Measurements from ENCODE around the gene PACRG.

The PACRG gene

DNA sequence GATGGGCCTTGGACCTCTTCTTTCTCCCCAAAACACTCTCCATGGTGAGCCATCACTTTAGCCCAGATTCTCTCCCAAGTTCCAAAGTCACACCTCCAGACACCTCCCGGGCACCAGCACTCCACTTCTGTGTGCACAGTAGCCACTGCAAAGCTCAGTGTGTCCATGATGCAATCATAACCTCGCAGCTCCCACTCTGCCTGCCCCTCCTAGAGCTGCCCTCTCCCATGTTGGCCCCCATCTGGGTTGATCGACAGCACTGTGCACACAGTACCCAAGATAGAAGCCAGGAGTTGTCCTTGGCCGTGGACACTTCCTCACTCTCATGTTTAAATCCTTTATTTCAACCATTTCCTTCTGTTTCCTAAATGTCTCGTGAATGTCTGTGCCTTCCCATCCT, 293.3 kb downstream of the PACRG start:
- DNase-seq, result no peak

DNA sequence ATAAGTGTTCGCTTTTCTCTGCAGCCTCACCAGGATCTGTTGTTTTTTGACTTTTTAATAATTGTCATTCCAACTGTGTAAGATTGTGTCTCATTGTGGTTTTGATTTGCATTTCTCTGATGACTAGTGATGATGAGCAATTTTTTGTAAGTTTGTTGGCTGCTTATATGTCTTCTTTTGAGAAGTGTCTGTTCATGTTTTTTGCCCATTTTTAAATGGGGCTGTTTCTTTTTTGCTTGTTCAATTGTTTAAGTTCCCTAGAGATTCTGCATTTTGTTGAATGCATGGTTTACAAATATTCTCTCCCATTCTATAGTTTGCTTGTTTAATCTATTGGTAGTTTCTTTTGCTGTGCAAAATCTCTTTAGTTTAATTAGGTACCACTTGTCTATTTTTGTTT, 295.9 kb downstream of the PACRG start:
- DNase-seq, result no peak

DNA sequence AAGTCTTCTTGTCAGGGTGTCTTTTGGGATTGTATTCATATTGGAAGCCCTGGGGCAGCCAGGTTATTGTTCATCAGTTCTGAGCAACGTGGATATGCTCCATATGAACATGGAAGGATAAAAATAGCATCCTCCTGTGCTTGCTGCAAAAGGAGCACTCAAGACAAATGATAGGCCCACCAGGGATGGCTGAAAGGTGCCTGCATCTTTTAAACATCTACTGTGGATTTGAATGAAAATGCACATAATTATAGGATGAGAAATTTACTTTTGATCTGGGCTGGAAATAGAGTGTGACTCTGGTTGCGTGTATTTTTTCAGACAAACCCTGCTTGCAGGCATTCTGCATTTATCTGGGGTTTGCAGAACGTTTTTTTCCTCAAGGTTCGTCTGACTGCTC, 299.1 kb downstream of the PACRG start:
- DNase-seq, result no peak

DNA sequence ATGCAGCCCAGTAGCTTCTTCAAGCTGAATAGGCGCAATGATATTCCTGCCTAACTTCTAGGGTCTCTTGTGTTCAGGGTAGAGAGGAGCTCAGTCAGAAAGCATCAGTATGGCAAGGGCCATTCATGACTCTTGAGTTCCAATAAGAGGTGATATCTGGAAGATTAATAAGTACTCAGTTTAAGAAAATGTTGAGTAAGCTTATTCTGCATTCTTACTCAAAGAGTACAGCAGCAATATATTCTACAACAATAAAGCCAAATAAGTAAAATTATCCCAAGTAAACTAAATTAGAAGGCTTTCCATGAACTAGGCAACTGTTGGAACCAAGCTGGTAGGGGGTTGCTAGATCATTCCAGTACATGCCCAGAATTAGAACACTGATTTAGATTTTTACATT, 303.2 kb downstream of the PACRG start:
- no peak for DNase-seq

DNA sequence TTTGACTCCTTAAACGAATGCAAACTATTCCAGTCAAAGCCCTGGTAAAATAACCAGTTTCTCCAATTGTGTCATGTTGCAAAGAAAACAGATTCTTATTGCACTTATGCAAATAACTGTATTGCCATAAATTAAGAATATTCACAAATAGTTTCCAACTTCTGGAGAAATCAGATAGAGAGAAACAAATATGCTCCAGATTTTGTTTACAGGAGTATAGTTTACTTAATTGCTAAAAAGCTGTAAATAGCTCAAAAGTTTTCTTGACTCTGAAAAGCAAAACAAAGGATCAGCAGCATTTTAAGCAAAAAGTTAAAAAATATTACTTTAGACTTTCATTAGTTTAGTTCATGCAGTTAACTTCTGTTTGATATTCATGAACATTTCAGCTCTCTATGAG, 304.2 kb downstream of the PACRG start:
- no peak for DNase-seq

DNA sequence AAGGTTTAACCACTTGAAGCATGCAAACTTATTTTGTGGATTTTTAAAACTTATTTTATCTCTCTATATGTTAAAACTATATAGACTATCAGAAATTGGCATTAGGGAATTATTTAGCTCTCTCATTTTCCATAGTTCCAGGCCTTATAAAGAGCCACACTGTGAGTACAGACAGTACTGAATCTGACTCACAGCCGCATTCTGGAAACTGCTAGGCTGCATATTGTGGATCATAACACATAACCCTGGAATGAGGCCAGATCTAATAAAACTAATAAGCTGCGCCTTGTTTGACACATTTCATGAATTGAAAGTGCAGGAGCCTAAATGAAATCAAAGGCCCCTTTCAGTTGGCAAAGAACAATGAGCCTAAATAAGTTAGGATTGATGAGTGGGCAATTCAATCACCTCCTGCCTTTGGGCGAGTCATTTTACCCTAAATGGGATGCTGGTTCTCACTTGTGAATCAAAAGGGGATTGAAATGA, 308.4 kb downstream of the PACRG start:
- DNase-seq, result no peak

DNA sequence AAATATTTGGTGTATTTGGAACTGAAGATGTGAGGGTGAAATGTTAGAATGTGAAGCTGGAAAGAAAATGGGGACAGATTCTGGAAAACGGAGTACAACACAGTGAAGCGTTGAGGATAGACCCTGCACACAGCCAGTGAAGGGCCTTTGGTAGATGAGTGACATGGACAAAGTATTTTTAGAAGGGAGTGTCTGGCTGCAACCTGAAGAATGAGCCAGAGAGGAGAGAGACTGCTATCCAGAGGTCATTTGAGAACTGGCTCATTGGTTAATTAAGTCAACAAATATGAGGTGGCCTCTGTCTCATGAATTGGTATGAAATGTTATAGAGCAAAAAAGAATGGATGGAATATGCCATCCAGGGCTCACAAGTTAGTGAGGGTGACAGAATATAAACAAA, 310.5 kb downstream of the PACRG start:
- DNase-seq, result no peak

DNA sequence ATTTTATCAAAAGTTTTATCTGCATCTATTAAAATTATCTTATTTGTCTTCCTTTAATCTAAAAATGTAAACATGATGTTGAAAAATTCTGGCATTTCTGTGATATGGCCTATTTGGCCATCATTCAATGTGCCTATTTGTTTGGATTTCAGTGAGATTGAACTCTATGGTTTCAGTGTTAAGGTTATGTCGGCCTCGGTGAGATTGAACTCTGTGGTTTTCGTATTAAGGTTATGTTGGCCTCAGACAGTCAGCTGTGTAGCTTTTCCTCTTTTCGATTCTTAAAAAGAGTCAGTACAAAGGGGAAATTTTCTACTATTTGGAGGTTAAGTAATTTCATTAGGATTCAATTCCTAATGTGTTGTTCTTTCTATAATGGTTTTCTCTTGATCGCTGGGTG, 320.6 kb downstream of the PACRG start:
- no peak for DNase-seq

DNA sequence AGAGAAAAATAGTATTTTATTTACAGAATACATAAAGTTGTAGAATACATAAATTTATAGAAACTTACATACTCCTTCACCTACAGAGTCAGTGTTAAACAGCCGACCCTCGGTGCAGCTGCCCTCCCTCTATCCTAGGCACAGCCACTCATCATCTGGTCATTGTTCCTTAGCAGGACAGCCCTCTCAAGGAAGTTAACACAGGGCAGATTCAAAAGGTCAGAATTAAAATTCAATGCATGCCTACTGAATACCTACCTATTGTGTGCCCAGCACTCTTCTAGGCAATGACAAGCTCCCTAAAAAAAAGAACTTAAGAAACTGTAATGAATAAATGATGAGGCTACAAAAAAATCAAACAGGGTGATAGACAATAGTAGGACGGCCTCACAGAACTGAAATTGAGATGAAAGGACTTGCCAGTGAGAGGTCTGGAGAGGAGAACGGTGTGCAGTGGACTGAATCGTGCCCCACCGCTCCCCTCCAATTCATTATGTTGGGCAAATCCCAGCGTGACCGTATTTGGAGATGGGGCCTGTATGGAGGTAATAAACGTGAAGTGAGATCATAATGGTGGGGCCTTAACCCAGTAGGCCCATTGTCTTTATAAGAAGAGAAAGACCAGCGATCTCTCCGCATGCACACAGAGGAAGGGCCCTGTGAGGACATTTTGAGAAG, 326.0 kb downstream of the PACRG start:
- no peak for DNase-seq

DNA sequence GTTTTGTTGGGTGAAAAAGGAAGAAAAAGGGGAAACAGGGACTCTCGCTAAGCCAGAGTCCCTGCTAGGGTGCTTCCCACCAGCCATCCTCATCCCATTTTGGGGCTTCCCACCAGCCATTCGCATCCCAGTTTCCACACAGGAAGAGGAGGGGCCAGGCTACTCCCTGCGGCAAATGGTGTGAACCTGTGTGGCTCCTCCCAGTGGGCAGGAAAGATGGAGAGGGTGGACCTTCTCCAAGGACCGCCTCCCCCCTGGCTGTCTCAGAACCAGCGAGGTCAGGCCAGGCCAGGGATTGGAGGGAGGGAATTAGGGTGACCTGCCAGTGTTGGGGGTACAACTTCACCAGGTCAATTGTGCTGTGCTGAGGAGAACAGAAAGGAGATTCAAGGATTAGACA, 326.9 kb downstream of the PACRG start:
- DNase-seq, result no peak

DNA sequence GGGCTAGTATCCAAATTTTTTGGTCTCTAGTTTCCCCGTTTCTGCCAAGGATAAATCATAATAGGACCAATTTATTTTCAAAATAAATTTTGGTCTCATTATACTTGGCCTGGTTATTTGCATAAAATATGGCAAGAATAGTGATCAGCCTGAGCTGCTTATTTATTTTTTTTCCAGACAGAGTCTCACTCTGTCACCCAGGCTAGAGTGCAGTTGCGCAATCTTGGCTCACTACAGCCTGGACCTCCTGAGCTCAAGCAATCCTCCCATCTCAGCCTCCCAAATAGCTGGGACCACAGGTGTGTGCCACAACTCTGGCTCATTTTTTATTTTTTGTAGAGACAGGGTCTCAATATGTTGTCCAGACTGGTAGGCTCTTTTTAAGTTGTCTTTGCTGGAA, 329.5 kb downstream of the PACRG start:
- no peak for DNase-seq

DNA sequence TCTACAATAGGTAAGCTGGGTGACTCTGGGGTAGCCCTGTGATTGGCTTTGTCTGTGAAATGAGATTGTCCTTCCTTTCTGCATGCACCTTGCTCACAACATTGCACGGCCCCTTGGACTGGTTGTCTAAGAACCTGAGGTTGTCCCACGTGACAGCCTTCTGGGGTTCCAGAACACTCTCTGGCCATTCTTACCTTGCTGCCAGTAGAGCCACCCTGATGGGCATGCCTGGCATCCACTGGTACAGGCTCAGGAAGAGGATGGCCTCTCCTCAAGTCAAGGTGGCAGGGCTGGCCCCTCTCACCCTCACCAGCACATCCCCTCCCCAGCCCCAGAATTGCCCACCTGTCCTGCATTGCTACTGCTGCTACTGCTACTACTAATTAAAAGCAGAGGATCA, 335.0 kb downstream of the PACRG start:
- DNase-seq, result no peak

DNA sequence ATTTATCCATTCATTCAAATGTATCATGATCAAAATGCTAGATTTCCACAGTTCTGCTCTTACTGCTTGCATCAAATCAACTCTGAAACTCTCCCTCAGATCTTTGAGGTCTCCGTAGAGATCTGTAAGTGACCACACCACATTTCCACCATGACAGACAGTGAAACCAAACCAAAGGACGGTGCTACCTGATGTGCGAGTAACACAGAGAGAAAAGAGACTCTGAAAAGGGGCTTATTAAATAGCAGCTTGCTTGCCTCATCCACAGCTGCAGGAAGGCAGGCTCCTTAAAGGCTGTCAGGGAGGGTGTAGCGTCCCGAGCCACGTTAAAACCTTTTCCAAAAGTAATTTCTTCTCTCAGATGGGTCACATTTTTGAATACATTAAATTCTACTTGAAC, 335.8 kb downstream of the PACRG start:
- DNase-seq, result no peak

DNA sequence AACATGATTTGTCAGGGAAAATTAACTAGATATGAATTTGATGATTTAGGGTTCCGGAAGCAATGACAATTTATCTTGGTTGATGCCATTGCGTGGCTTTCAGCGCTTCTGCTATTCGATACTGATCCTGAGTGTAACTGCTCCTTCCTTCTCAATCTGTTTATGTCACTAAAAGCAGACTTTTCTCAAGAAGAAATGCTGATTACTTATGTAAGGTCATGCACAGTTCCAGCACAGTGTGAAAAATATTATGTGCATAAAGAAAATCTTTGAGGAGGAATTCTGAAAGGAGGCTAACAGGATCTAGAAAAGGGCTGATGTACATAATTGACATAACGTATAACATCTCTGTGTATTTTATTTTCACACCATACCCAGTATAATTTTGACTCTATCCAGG, 336.6 kb downstream of the PACRG start:
- DNase-seq, result no peak

DNA sequence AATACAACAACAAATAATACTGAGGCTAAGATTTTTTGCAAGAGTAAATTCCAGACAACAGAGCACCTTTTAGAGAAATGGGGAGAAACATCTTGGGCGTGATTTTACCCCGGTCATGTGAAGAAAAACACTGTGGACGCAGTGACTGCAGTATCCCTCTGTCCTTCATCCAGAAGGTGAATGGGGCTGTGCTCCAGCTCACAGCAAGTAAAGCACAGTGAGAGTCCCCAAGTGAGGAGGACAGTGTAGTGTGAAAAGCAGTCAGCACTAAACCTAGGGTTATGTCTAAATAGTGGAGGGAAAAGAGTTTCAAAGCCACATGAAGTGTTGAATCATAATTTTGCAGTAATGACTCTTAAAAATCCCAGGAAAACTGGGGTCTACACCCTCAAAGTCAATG, 338.4 kb downstream of the PACRG start:
- DNase-seq, result no peak

DNA sequence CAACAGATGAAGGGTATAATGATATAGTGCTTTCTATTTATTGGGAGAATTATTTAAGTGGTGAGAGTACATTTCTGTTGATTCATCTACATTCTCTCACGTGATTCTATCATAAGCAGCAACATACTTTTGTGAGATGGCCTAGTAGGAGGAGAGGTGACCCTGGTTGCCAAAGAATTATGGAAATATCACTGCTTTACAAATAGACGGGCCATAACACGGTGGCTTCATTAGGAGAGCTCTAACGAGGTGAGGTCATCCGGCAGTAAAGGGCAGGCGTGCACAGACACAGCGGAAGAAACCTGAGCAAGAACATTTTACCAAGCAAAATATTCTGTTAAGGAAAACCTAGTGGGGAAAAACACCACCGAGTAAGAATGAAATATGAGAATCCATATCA, 349.4 kb downstream of the PACRG start:
- DNase-seq, result no peak

DNA sequence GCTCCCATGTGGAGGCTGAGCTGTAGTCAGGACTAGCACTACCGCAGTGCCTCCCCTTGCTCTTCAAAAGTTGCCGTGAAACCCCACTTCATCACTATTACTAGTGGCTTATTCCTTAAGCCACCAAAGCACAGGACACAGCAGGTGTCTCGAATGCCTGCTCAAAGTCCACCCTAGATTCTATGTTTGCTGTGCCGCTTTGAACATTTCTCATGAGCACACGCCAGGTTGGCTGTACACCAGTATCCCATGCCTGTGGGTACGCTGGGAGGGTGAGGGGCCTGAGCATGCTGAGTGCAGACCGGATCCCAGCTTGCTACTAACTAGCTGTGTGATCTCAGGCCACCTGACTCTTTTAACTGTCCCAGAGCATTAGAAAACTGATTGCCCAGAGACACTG, 350.9 kb downstream of the PACRG start:
- DNase-seq, result no peak

DNA sequence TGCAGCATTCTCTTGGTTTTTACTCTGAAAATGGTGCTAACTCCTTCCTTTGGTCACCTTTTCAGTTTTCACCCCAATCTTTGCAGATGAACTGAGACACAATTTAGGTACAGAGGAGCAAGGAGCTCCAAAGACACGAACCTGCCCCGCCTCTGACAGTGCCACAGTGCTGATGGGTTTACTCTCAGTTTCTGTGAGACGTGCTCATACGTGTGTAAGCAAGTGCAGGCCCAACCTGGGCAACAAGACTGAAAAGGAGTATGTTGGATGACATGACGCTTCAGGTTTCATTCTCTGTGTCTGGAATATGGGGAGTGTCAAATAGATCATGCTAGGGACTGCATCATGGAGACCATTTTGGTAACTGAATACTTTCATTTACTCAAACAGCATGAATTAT, 352.5 kb downstream of the PACRG start:
- no peak for DNase-seq

DNA sequence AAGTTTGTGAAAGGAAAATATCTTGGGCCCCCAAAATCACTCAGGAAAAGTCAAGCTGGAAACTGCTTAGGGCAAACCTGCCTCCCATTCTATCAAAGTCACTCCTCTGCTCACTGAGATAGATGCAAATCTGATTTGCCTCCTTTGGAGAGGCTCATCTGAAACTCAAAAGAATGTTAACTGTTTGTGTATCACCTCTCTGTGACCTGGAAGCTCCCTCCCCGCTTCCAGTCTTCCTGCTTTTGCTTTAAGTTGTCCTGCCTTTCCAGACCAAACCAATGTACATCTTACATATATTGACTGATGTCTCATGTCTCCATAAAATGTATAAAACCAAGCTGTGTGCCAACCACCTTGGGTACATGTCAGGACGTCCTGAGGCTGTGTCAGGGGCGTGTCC, 355.4 kb downstream of the PACRG start:
- DNase-seq, result no peak

DNA sequence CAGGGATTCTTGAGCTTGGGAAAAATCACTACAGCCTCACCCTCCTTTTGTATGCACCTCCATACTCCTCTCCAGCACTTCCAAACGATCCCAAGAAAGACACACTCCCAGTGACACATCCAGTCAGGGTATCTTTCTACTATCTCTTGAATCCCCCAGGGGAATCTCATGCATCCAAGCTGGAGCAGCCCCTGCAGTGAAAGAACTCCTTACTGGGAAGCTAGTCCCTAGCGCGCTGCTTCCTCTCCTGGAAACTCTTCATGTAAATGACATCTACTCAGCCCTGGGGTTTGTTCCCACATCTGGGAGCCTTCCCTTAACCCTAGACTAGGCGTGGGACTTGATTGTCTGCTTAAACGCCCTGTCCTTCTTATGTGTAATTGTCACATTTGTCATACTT, 357.7 kb downstream of the PACRG start:
- DNase-seq, result no peak

DNA sequence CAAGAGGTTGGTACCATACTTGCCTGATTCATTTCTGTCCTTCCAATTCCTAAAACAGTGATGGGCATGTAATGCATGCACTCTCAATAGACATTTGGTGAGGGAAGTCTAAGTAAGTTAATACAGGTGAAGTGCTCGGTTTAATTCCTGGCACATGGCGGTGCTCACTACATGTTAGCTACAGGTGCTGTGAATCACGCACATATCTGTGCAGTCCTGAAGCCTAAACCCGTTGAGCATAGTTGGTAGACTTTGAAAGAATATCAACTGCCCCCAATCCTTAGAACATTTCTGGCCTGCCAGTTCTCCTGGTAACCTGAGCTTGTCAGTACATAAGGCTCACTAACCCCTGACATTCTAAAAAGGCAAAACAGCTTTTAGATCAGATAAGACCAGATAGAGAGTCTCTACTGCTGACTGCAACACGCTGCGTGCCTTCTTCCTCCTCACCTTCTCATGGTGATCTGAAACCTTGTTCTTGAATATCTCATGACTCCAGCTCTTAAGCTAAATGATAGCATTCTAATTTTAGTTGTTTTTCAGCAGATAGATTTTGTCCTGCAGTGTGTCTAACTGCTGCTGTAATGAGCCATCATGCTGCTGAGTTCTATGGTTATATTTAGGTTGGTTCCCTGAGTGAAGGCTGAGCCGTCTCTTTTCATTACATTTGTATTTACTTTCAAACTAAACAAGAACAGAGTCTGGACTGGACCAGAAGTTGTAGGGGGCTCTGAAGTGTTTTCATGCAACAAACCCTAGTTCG, 358.3 kb downstream of the PACRG start:
- no peak for DNase-seq

DNA sequence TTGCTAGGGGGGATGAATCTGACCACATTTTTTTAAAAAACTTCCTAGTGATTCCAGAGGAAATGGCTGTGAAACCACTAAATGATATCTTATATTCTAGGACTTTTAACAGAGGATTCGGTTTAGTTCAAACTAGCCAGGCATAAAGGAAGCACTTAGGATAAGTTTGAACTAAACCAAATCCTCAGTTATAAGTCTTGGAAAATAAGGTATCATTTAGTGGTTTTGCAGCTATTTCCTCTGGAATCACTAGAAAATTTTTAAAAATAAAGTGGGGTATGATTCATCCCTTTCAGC, 358.8 kb downstream of the PACRG start:
- DNase-seq, result no peak

DNA sequence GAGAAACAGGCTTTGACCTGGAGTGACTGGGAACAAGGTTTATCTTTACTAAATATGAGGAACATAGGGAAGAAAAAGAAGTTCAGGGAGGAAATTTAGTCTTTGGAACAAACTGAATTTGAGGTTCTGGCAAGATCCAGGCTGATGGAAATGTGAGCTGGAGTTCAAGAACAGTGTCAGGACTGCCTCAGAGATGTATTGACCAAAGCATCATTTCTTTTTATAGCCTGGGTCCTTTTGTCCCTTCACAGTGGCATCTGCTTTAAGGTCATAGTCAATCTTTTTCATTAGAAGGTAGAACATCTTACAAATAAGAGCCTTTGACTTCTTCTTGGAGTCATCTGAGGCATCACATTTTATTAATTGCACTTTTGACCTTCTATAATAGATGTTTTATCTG, 360.2 kb downstream of the PACRG start:
- DNase-seq, result no peak

DNA sequence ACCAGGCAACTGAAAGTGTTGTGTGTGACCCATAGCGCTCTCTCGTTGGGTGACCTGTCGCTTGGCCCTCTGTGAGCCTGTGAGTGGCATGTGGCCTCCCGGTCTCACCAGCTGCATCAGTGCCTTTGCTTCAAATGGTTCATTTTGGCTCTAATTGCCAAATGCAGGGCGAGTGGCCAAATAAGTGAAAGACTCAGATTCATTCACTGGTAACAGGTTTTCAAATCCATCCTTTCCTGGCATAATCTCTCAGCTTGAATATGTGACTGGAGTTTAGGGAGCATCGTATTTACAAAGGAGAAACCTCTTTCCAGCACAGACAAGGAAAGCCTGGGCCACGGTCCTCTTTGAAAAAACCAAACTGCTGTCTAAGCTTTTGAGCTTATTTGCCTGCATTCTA, 365.1 kb downstream of the PACRG start:
- no peak for DNase-seq

DNA sequence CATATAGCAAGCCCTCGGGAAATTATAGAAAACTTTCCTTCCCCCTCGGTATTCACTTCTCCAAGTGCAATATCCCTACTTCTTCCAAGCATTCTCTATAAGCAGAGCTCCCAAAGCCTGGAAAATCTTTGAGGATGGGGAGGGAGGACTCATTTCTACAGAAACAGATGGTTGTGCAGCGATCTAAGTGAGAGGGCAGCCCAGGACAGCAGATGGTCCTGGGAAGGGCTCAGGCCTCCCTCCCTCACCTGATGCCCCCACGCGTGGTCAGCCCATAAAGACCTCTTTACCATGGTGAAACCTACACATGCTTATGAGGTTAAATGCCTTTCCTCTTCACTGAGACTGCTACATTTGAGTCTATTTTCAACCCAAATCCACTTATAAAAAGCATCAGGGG, 367.1 kb downstream of the PACRG start:
- no peak for DNase-seq

All from CD4-positive, alpha-beta T cell treated with Interleukin-6 for 4 hours (primary cell).